NCI-H82 (cell line): ENCODE measurements around the gene PPM1J.
A peak's percentile ranks its signal among the peaks of the same experiment; 100 is the strongest.
"Not testable (repeated sequence)": the region's sequence is repeated elsewhere in the genome, so short reads cannot be mapped to it uniquely, and the experiment has no call there.

Experiments
- DNase-seq: peaks from one replicate; lab custom pipeline; 2025; lab: John Stamatoyannopoulos, UW

PPM1J gene

GRCh38 chr1:112715264-112716053 is at the start of gene PPM1J:
Gene PPM1J, minus strand, starts transcription at chr1:112715332. Its CDS starts 31 bp downstream, at chr1:112715301.
- peak; percentile 97 for DNase-seq

GRCh38 chr1:112762541-112763500 is 47.7 kb upstream of the PPM1J start:
- DNase-seq, result peak; percentile 98

- no peak for DNase-seq
Measured at GRCh38 chr1:112761714-112762480, 46.8 kb upstream of the PPM1J start.

GRCh38 chr1:112759228-112759627 is 44.1 kb upstream of the PPM1J start:
- no peak for DNase-seq

- DNase-seq, result no peak
Measured at GRCh38 chr1:112754116-112754628, 39.0 kb upstream of the PPM1J start.

- peak; percentile 35 for DNase-seq
Measured at GRCh38 chr1:112748396-112748795, 33.3 kb upstream of the PPM1J start.

- peak; percentile 73 for DNase-seq
Measured at GRCh38 chr1:112744009-112744578, 29.0 kb upstream of the PPM1J start.

- DNase-seq, result peak; percentile 61
Measured at GRCh38 chr1:112743174-112744008, 28.3 kb upstream of the PPM1J start.

- DNase-seq, result no peak
Measured at GRCh38 chr1:112737573-112737972, 22.4 kb upstream of the PPM1J start.

GRCh38 chr1:112735752-112736151 is 20.6 kb upstream of the PPM1J start:
- no peak for DNase-seq

- no peak for DNase-seq
Measured at GRCh38 chr1:112731451-112731850, 16.3 kb upstream of the PPM1J start.

- peak; percentile 74 for DNase-seq
Measured at GRCh38 chr1:112729909-112730308, 14.8 kb upstream of the PPM1J start.

GRCh38 chr1:112729011-112729410 is 13.9 kb upstream of the PPM1J start:
- DNase-seq, result peak; percentile 92

GRCh38 chr1:112728306-112728971 is 13.3 kb upstream of the PPM1J start:
- not testable (repeated sequence) for DNase-seq

- peak; percentile 45 for DNase-seq
Measured at GRCh38 chr1:112727716-112728115, 12.6 kb upstream of the PPM1J start.

GRCh38 chr1:112724240-112724639 is 9.1 kb upstream of the PPM1J start:
- DNase-seq, result not testable (repeated sequence)

GRCh38 chr1:112723511-112723839 is 8.3 kb upstream of the PPM1J start:
- DNase-seq, result peak; percentile 49

- DNase-seq, result peak; percentile 98
Measured at GRCh38 chr1:112722601-112723510, 7.7 kb upstream of the PPM1J start.

- peak; percentile 52 for DNase-seq
Measured at GRCh38 chr1:112721966-112722524, 6.9 kb upstream of the PPM1J start.
